ENCODE data around the gene SLC7A7. TPM values are rescaled to one million over a fixed set of nuclear protein-coding genes. Genes with fewer than 3 reads are reported as not detected.
A peak's percentile ranks its signal among the peaks of the same experiment; 100 is the strongest.

SLC7A7 gene
- total RNA-seq, 1 donor from 2014 or later, result 84.4 TPM

DNA sequence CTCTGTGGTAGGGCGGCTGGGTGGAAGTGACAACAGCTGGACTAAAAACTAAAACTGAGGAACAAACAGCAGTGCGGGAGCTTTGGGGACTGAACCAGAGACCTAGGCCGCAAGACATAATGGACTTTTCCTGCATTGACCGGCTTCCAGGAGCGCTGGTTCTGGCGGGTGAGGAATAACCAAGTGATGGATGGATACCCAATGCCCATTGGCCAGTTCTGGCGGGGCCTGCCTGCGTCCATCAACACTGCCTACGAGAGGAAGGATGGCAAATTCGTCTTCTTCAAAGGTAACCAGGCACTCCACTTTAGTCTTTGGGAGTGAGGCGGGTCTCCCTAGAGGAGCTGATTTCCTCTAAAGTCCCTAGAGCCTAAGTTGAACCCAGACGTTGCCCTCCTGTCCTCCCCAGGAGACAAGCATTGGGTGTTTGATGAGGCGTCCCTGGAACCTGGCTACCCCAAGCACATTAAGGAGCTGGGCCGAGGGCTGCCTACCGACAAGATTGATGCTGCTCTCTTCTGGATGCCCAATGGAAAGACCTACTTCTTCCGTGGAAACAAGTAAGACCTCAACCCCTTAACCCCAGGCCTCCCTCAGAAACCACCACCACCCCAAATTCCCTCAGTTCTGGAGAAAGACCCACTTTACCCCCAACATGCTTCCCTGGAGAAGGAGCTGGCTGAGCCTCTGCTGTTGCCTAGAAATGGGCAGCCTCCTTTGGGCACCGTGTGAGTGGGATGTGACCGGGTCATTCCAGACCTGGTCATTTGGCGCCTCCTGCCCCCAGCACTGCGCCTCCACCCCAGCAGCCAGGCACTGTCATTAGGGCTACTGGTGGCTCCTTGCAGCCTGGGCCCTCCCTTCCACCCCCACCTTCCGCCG is 29.2 kb upstream of the SLC7A7 start:
- ATAC-seq, result no peak
- TF ChIP-seq, protein P1, sequence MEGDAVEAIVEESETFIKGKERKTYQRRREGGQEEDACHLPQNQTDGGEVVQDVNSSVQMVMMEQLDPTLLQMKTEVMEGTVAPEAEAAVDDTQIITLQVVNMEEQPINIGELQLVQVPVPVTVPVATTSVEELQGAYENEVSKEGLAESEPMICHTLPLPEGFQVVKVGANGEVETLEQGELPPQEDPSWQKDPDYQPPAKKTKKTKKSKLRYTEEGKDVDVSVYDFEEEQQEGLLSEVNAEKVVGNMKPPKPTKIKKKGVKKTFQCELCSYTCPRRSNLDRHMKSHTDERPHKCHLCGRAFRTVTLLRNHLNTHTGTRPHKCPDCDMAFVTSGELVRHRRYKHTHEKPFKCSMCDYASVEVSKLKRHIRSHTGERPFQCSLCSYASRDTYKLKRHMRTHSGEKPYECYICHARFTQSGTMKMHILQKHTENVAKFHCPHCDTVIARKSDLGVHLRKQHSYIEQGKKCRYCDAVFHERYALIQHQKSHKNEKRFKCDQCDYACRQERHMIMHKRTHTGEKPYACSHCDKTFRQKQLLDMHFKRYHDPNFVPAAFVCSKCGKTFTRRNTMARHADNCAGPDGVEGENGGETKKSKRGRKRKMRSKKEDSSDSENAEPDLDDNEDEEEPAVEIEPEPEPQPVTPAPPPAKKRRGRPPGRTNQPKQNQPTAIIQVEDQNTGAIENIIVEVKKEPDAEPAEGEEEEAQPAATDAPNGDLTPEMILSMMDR (IDR thresholded peaks at IDR 0.05), result no peak
- intact Hi-C loops (cut with DNase I), result no loop called here
- no peak for DNase-seq
- Histone ChIP-seq H3K36me3 (peaks cover 60% of the 10 kb centered on the region), H3K27ac (no peak overlapping the region), H3K4me3 (no peak overlapping the region), H3K9me3 (no peaks in the 10 kb centered on the region), H3K27me3 (no peaks in the 10 kb centered on the region), H3K4me1 (peaks cover 40% of the 10 kb centered on the region)

DNA sequence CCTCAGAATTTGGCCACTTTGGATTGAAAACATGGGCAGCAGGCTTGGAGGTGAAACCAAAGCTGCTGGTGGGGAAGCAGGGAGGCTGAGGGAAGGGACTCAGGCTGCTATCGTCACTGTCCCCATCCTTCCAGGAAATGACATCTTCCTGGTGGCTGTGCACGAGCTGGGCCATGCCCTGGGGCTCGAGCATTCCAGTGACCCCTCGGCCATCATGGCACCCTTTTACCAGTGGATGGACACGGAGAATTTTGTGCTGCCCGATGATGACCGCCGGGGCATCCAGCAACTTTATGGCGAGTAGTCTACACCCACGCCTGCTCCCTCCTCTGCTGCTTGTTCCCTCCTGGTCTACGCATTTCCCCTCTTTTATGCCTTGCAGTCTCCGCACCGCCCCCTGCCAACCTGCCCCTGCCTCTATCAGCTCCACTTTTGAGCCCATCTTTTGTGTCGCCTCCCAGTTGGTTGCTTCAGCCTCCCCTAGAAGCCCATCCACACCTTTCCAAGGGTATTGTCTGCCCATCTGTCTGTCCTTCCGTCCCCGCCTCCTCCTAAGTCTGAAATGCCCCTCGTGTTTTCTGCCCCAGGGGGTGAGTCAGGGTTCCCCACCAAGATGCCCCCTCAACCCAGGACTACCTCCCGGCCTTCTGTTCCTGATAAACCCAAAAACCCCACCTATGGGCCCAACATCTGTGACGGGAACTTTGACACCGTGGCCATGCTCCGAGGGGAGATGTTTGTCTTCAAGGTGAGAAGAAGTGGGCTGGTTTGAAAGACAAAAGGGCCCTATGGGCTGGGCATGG is 28.1 kb upstream of the SLC7A7 start:
- TF ChIP-seq, protein P1 (IDR thresholded peaks at IDR 0.05), result no peak
- peaks cover 60% of the 10 kb centered on the region for H3K36me3 ChIP-seq
- no peaks in the 10 kb centered on the region for H3K27me3 ChIP-seq
- DNase-seq (no peak), ATAC-seq (no peak)
- intact Hi-C loops (cut with DNase I), result no loop called here
- H3K4me3 ChIP-seq, result no peak overlapping the region
- H3K9me3 ChIP-seq, result no peaks in the 10 kb centered on the region
- H3K4me1 ChIP-seq, result peaks cover 44% of the 10 kb centered on the region
- peak overlapping the region; percentile 30 for H3K27ac ChIP-seq

DNA sequence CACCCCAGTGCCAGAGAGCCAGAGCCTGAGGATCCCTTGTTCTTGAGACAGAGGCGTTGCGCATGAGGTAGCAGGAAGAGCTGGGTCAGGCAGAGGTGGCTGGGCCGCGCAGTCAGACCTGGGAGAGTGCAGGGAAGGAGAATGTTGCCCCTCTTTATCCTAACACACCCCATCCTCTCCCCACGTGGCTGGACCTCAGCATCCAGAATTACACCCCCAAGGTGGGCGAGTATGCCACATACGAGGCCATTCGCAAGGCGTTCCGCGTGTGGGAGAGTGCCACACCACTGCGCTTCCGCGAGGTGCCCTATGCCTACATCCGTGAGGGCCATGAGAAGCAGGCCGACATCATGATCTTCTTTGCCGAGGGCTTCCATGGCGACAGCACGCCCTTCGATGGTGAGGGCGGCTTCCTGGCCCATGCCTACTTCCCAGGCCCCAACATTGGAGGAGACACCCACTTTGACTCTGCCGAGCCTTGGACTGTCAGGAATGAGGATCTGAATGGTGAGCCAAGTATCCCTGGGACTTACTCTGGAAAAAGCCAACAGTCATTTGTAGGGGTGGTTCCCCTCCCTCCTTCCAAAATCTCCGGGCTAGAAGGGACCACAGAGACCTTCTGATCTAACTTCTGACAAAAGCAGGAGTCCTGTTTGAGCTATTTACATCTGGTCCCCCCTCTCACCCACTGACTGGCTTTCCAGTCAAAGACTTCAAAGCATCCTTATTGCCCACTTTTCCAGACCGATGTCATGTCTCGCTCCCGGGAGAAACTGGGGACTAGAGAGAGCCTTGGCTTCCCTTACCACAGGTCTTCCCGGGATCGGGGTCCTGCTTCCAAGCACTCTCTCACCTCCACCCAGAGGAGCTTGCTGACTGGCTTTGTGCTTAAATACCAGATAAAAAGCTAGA is 27.2 kb upstream of the SLC7A7 start:
- intact Hi-C loops (cut with DNase I), result no loop called here
- TF ChIP-seq, protein P1 (IDR thresholded peaks at IDR 0.05), result no peak
- peaks cover 60% of the 10 kb centered on the region for H3K36me3 ChIP-seq
- no peaks in the 10 kb centered on the region for H3K27me3 ChIP-seq
- peaks cover 38% of the 10 kb centered on the region for H3K4me1 ChIP-seq
- no peak overlapping the region for H3K4me3 ChIP-seq
- no peak for ATAC-seq
- no peak for DNase-seq
- H3K27ac ChIP-seq, result peak overlapping the region; percentile 30
- H3K9me3 ChIP-seq, result no peaks in the 10 kb centered on the region

DNA sequence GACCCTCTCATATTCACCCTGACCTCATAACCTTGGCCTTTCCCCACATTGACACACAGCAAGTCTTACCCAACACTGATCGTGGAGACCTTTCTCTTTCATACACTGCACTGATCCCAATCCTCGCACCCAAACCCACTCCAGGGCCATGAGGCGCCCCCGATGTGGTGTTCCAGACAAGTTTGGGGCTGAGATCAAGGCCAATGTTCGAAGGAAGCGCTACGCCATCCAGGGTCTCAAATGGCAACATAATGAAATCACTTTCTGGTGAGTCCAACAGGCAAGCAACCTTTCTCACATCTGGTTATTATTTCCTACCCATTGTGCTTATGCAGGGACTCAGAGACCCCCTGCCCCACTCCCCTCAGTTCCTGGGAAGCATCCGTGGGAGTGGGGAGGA is 26.5 kb upstream of the SLC7A7 start:
- H3K4me1 ChIP-seq, result peaks cover 33% of the 10 kb centered on the region
- no peaks in the 10 kb centered on the region for H3K9me3 ChIP-seq

More for the DNA sequence above, 26.5 kb upstream of the SLC7A7 start:
- no peak for DNase-seq
- H3K4me3 ChIP-seq, result no peak overlapping the region
- ATAC-seq, result no peak
- H3K36me3 ChIP-seq, result peaks cover 57% of the 10 kb centered on the region
- intact Hi-C loops (cut with DNase I), result no loop called here
- TF ChIP-seq, protein P1 (IDR thresholded peaks at IDR 0.05), result no peak
- H3K27ac ChIP-seq, result no peak overlapping the region
- no peaks in the 10 kb centered on the region for H3K27me3 ChIP-seq
